GM12878 (cell line): ENCODE results near the gene RNF44. TPM values are rescaled to one million over a fixed set of nuclear protein-coding genes. Genes with fewer than 3 reads are reported as not detected.

Experiments used
- ATAC-seq: fragments of 200-7000 bp; cut with Tn5 transposase; 3 replicates; pipeline ENCODE4 v1.9.1; 2020; ENCODE audit warnings: mild to moderate bottlenecking, moderate library complexity
- BruUV-seq: library from RNA; stranded (reverse); fragments of 400-500 nt; replicated peaks from 2 replicates; lab custom pipeline; 2021; lab: Mats Ljungman, UMichigan
- CTCF ChIA-PET: fragments of 300-600 bp; sonication (Branson Sonifier 250); formaldehyde crosslinking; extraction: SDS; loops from one replicate; lab custom pipeline; 2021; ENCODE audit warnings: inconsistent platforms; lab: Yijun Ruan, JAX
- POLR2A ChIA-PET: fragments of 350-600 bp; formaldehyde crosslinking; extraction: SDS; loops from one replicate; lab custom pipeline; 2021; ENCODE audit warnings: inconsistent platforms; lab: Charles Lee
- RAD21 ChIA-PET: fragments of 300-600 bp; sonication (Branson Sonifier 250); formaldehyde crosslinking; loops from one replicate; lab custom pipeline; 2023; ENCODE audit warnings: antibody characterized with exemption; ENCODE audit not compliant: unreplicated experiment; lab: Charles Lee
- SMC1A ChIA-PET: fragments of 300-600 bp; sonication (Branson Sonifier 250); formaldehyde crosslinking; loops from one replicate; lab custom pipeline; 2023; ENCODE audit not compliant: unreplicated experiment, uncharacterized antibody; lab: Charles Lee
- DNase-seq: peaks from one replicate; pipeline ENCODE4 v3.0.0-alpha.2; 2011; ENCODE audit warnings: low read depth, low spot score
- FAIRE-seq: peaks from 3 replicates; lab custom pipeline; 2011; peaks lifted over from hg19 to GRCh38; lab: Jason Lieb, UNC
- H2AFZ ChIP-seq: 2 replicates; pipeline ENCODE4 v1.6.0; 2011; ENCODE audit warnings: low read depth, low read length, control low read depth; ENCODE audit not compliant: control insufficient read depth
- H3K27ac ChIP-seq: 2 replicates; pipeline ENCODE4 v1.5.1; 2011; ENCODE audit warnings: control low read depth; ENCODE audit not compliant: control insufficient read depth, insufficient read depth
- H3K27me3 ChIP-seq, 2 experiments: replicated peaks in 1 of 2; 2 replicates each; pipeline versions ENCODE4 v1.6.0 to v1.6.1; 2011; ENCODE audit warnings: low read length in 1 of 2; ENCODE audit not compliant: control insufficient read depth in 2 of 2, insufficient read depth in 2 of 2
- H3K36me3 ChIP-seq, 2 experiments: 2 replicates each; pipeline ENCODE4 v1.5.1; 2011; ENCODE audit warnings: low read length in 1 of 2; ENCODE audit not compliant: control insufficient read depth in 2 of 2, insufficient read depth in 2 of 2
- H3K4me1 ChIP-seq: 2 replicates; pipeline ENCODE4 v1.6.1; 2011; ENCODE audit warnings: mild to moderate bottlenecking, low read length, moderate library complexity, mixed read lengths; ENCODE audit not compliant: control insufficient read depth, insufficient read depth
- H3K4me2 ChIP-seq: 2 replicates; pipeline ENCODE4 v1.6.0; 2011; ENCODE audit warnings: control low read depth; ENCODE audit not compliant: control insufficient read depth, insufficient read depth
- H3K4me3 ChIP-seq: fragments of 200-600 bp; sonication (generic); 2 replicates; pipeline ENCODE4 v1.5.1; 2016
- H3K79me2 ChIP-seq: 2 replicates; pipeline ENCODE4 v1.6.0; 2011; ENCODE audit warnings: low read length; ENCODE audit not compliant: control insufficient read depth, insufficient read depth
- H3K9ac ChIP-seq: 2 replicates; pipeline ENCODE4 v1.8.0; 2011; ENCODE audit warnings: low read length, control low read depth, mixed read lengths; ENCODE audit not compliant: control insufficient read depth, insufficient read depth
- H3K9me3 ChIP-seq: replicated peaks from 3 replicates; pipeline ENCODE4 v1.5.1; 2011; ENCODE audit warnings: mild to moderate bottlenecking, low read length; ENCODE audit not compliant: control insufficient read depth, insufficient read depth
- H4K20me1 ChIP-seq: 2 replicates; pipeline ENCODE4 v1.6.0; 2011; ENCODE audit not compliant: control insufficient read depth, insufficient read depth
- PAX8 ChIP-seq: fragments of 450-650 bp; IDR thresholded peaks from 2 replicates; pipeline ENCODE4 v1.6.1; 2017; ENCODE audit warnings: mild to moderate bottlenecking, moderate library complexity
- POLR2A ChIP-seq: IDR thresholded peaks from 2 replicates; pipeline ENCODE4 v1.6.1; 2011; ENCODE audit warnings: low read depth, mild to moderate bottlenecking, low read length
- SUPT20H ChIP-seq: IDR thresholded peaks from 2 replicates; pipeline ENCODE4 v1.6.1; 2011; ENCODE audit warnings: low read depth, mild to moderate bottlenecking, low read length, moderate library complexity, borderline replicate concordance; ENCODE audit not compliant: control insufficient read depth
- USF1 ChIP-seq: IDR thresholded peaks from 2 replicates; pipeline ENCODE4 v1.6.1; 2011; ENCODE audit warnings: borderline replicate concordance, low read depth, mild to moderate bottlenecking, moderate library complexity, mixed read lengths, low read length; ENCODE audit not compliant: insufficient read depth; ENCODE audit errors: extremely low read length
- ZNF687 ChIP-seq: fragments of 450-650 bp; IDR thresholded peaks from 2 replicates; pipeline ENCODE4 v1.6.1; 2017; ENCODE audit warnings: mild to moderate bottlenecking, moderate library complexity
- WGBS: methylation state at CpG from one replicate; pipeline ENCODE4 v1.1.6; 2016; ENCODE audit warnings: low lambda C conversion rate; ENCODE audit not compliant: insufficient replicate concordance, insufficient coverage; ENCODE audit errors: missing lambda C conversion rate; 5-methylcytosine and 5-hydroxymethylcytosine counted together
- in situ Hi-C: fragments of 300-500 bp; cut with MboI; formaldehyde crosslinking; loops from 9 replicates; pipeline ENCODE4 v1.14.3; 2018; ENCODE audit warnings: mixed read lengths
- intact Hi-C: fragments of 100-400 bp; cut with micrococcal nuclease; formaldehyde crosslinking; loops from one replicate; pipeline ENCODE4 v1.14.2; 2022; ENCODE audit not compliant: unreplicated experiment
- polyA plus RNA-seq, 11 experiments: library from polyadenylated mRNA; depleted of rRNA in 4 of 11; unstranded in 6 of 11; stranded (reverse) in 5 of 11; fragments of >200 nt; fragmentation: Nextera tagmentation in 4 of 11; fragmentation: Illumina TruSeq in 1 of 11; extraction: Ambion mirVana in 4 of 11; extraction: Trizol in 1 of 11; gene quantifications; 1 replicate in 1 of 11; 2 replicates in 10 of 11; pipeline versions ENCODE4 v1.2.1 to v1.2.3, GENCODE V29; 2011 to 2016; ENCODE audit warnings: inconsistent platforms in 2 of 11, missing spikeins in 2 of 11, low read depth in 1 of 11
- total RNA-seq, 4 experiments: library from RNA; depleted of rRNA in 3 of 4; stranded (reverse); fragments of >200 nt in 3 of 4; fragmentation: Illumina TruSeq in 1 of 4; extraction: Trizol in 1 of 4; gene quantifications; 2 replicates each; pipeline versions ENCODE4 v1.2.1 to v1.2.3, GENCODE V29; 2013 to 2021
- TF ChIP-seq, protein P1 (sequence below): fragments of 450-650 bp; IDR thresholded peaks from 2 replicates; pipeline ENCODE4 v1.6.1; 2017; ENCODE audit warnings: mild to moderate bottlenecking
- TF ChIP-seq, protein P2 (sequence below): fragments of 450-650 bp; IDR thresholded peaks from 2 replicates; pipeline ENCODE4 v1.6.1; 2018; ENCODE audit warnings: mild to moderate bottlenecking, low read depth, moderate library complexity; ENCODE audit not compliant: partially characterized antibody
- TF ChIP-seq, protein P3 (sequence below): fragments of 450-650 bp; IDR thresholded peaks from 2 replicates; pipeline ENCODE4 v1.6.1; 2017; ENCODE audit warnings: mild to moderate bottlenecking, moderate library complexity

Gene RNF44
- total and polyA plus RNA-seq, 10 of the 15 experiments (the other 5 are each of a cell fraction or from before 2014, with no cell fraction given): 1.7 to 51.9 (median 7.9) TPM

DNA sequence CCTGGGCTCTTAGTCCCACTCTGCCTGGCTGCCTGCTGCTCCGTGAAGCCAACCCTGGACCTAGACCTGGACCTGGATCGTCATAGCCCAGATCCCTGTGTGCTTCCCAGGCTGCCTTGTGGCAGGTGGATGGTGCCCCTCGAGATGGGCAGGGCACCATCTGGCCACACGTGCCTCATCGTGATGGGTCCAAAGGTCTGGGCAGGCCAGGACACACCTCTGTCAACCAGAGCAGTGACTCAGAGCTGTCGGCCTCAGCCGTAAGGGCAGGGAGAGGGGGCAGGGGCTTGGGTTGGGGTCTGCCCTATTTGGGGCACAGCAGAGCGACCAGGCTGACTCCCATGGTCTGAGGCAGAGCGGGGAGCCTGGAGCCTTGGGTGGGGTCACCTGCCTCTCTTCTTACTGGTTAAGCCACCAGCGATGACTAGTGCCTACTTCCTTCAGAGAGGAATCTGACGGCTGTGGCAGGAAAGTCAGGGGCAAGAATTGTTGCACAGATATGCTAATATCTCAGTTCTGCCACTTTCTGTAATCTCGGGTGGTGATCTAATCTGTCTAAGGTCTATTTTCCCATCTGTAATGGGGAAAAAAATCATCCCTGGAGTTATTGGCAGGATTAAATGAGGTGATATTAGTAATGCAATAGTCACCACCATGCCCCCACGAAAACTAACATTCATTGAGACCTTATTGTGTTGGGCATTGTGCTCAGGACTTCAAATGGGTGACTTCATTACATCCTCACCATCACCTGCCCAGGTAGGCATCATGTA lies 8.7 kb upstream of the RNF44 start:
- Histone ChIP-seq H3K4me1 (peaks cover 20% of the 10 kb centered on the region), H3K4me2 (no peak overlapping the region), H3K27ac (no peak overlapping the region), H3K36me3 (no peaks in the 10 kb centered on the region), H3K4me3 (no peak overlapping the region), H4K20me1 (no peaks in the 10 kb centered on the region), H3K9ac (no peak overlapping the region), H3K79me2 (0 out of 2 replicates have a peak, but pooled peaks cover 1% of the 10 kb centered on the region), H2AFZ (no peak overlapping the region), H3K27me3 (no peaks in the 10 kb centered on the region), H3K9me3 (no peaks in the 10 kb centered on the region)
- ChIA-PET CTCF (no interaction called here), SMC1A (no interaction called here), RAD21 (no interaction called here), POLR2A (no interaction called here)
- no peak for ATAC-seq
- in situ Hi-C loops: no loop called here
- FAIRE-seq: no peak
- WGBS: 76% methylated on average over 13 of the region's 13 CpGs
- DNase-seq: no peak
- BruUV-seq: no TSS peak
- intact Hi-C loops: no loop called here
- TF ChIP-seq, protein P1, sequence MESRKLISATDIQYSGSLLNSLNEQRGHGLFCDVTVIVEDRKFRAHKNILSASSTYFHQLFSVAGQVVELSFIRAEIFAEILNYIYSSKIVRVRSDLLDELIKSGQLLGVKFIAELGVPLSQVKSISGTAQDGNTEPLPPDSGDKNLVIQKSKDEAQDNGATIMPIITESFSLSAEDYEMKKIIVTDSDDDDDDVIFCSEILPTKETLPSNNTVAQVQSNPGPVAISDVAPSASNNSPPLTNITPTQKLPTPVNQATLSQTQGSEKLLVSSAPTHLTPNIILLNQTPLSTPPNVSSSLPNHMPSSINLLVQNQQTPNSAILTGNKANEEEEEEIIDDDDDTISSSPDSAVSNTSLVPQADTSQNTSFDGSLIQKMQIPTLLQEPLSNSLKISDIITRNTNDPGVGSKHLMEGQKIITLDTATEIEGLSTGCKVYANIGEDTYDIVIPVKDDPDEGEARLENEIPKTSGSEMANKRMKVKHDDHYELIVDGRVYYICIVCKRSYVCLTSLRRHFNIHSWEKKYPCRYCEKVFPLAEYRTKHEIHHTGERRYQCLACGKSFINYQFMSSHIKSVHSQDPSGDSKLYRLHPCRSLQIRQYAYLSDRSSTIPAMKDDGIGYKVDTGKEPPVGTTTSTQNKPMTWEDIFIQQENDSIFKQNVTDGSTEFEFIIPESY: no peak
- TF ChIP-seq, protein P2, sequence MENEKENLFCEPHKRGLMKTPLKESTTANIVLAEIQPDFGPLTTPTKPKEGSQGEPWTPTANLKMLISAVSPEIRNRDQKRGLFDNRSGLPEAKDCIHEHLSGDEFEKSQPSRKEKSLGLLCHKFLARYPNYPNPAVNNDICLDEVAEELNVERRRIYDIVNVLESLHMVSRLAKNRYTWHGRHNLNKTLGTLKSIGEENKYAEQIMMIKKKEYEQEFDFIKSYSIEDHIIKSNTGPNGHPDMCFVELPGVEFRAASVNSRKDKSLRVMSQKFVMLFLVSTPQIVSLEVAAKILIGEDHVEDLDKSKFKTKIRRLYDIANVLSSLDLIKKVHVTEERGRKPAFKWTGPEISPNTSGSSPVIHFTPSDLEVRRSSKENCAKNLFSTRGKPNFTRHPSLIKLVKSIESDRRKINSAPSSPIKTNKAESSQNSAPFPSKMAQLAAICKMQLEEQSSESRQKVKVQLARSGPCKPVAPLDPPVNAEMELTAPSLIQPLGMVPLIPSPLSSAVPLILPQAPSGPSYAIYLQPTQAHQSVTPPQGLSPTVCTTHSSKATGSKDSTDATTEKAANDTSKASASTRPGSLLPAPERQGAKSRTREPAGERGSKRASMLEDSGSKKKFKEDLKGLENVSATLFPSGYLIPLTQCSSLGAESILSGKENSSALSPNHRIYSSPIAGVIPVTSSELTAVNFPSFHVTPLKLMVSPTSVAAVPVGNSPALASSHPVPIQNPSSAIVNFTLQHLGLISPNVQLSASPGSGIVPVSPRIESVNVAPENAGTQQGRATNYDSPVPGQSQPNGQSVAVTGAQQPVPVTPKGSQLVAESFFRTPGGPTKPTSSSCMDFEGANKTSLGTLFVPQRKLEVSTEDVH: no peak
- no peak for TF ChIP-seq ZNF687
- TF ChIP-seq, protein P3, sequence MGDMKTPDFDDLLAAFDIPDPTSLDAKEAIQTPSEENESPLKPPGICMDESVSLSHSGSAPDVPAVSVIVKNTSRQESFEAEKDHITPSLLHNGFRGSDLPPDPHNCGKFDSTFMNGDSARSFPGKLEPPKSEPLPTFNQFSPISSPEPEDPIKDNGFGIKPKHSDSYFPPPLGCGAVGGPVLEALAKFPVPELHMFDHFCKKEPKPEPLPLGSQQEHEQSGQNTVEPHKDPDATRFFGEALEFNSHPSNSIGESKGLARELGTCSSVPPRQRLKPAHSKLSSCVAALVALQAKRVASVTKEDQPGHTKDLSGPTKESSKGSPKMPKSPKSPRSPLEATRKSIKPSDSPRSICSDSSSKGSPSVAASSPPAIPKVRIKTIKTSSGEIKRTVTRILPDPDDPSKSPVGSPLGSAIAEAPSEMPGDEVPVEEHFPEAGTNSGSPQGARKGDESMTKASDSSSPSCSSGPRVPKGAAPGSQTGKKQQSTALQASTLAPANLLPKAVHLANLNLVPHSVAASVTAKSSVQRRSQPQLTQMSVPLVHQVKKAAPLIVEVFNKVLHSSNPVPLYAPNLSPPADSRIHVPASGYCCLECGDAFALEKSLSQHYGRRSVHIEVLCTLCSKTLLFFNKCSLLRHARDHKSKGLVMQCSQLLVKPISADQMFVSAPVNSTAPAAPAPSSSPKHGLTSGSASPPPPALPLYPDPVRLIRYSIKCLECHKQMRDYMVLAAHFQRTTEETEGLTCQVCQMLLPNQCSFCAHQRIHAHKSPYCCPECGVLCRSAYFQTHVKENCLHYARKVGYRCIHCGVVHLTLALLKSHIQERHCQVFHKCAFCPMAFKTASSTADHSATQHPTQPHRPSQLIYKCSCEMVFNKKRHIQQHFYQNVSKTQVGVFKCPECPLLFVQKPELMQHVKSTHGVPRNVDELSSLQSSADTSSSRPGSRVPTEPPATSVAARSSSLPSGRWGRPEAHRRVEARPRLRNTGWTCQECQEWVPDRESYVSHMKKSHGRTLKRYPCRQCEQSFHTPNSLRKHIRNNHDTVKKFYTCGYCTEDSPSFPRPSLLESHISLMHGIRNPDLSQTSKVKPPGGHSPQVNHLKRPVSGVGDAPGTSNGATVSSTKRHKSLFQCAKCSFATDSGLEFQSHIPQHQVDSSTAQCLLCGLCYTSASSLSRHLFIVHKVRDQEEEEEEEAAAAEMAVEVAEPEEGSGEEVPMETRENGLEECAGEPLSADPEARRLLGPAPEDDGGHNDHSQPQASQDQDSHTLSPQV: no peak
- TF ChIP-seq POLR2A: no peak
- no peak for TF ChIP-seq SUPT20H
- TF ChIP-seq USF1: no peak
- TF ChIP-seq PAX8: no peak
